GM21737 (cell line): ENCODE measurements around the gene BMPR1B.
"Not testable (repeated sequence)": the region's sequence is repeated elsewhere in the genome, so short reads cannot be mapped to it uniquely, and the experiment has no call there.

Source experiments
- ATAC-seq: cut with Tn5 transposase; IDR thresholded peaks from one replicate; pipeline ENCODE4 v1.9.1; 2021; ENCODE audit warnings: mild to moderate bottlenecking, moderate library complexity; ENCODE audit not compliant: unreplicated experiment

Gene BMPR1B

GRCh38 chr4:94831607-94832006, 73.9 kb downstream of the BMPR1B start:
- ATAC-seq, result no peak

- not testable (repeated sequence) for ATAC-seq
Observed at GRCh38 chr4:94832329-94832728, 74.6 kb downstream of the BMPR1B start.

- no peak for ATAC-seq
Observed at GRCh38 chr4:94833394-94833793, 75.6 kb downstream of the BMPR1B start.

GRCh38 chr4:94834501-94834900, 76.7 kb downstream of the BMPR1B start:
- no peak for ATAC-seq

- ATAC-seq, result not testable (repeated sequence)
Observed at GRCh38 chr4:94841166-94841863, 83.6 kb downstream of the BMPR1B start.

GRCh38 chr4:94841864-94842221, 84.1 kb downstream of the BMPR1B start:
- ATAC-seq, result no peak

- ATAC-seq, result no peak
Observed at GRCh38 chr4:94843216-94843615, 85.5 kb downstream of the BMPR1B start.

GRCh38 chr4:94848326-94848725, 90.6 kb downstream of the BMPR1B start:
- no peak for ATAC-seq

- no peak for ATAC-seq
Observed at GRCh38 chr4:94849901-94850300, 92.1 kb downstream of the BMPR1B start.

GRCh38 chr4:94852616-94853015, 94.9 kb downstream of the BMPR1B start:
- ATAC-seq, result no peak

- no peak for ATAC-seq
Observed at GRCh38 chr4:94856030-94856429, 98.3 kb downstream of the BMPR1B start.

- no peak for ATAC-seq
Observed at GRCh38 chr4:94870146-94870545, 112.4 kb downstream of the BMPR1B start.

GRCh38 chr4:94871644-94872305, 114.0 kb downstream of the BMPR1B start:
- no peak for ATAC-seq

GRCh38 chr4:94877973-94878372, 120.2 kb downstream of the BMPR1B start:
- no peak for ATAC-seq

GRCh38 chr4:94880956-94881355, 123.2 kb downstream of the BMPR1B start:
- ATAC-seq, result no peak

GRCh38 chr4:94882756-94883155, 125.0 kb downstream of the BMPR1B start:
- ATAC-seq, result no peak

GRCh38 chr4:94887027-94887426, 129.3 kb downstream of the BMPR1B start:
- ATAC-seq, result no peak

GRCh38 chr4:94889523-94889922, 131.8 kb downstream of the BMPR1B start:
- no peak for ATAC-seq

- no peak for ATAC-seq
Observed at GRCh38 chr4:94889946-94890345, 132.2 kb downstream of the BMPR1B start.

- no peak for ATAC-seq
Observed at GRCh38 chr4:94890579-94890978, 132.8 kb downstream of the BMPR1B start.

GRCh38 chr4:94892051-94892450, 134.3 kb downstream of the BMPR1B start:
- ATAC-seq, result no peak

GRCh38 chr4:94895081-94895480, 137.3 kb downstream of the BMPR1B start:
- no peak for ATAC-seq

GRCh38 chr4:94897023-94897422, 139.3 kb downstream of the BMPR1B start:
- ATAC-seq, result no peak
